Mesothelial cell of epicardium (in vitro differentiated cells): Measurements from ENCODE around the gene FIBP. TPM values are rescaled to one million over a fixed set of nuclear protein-coding genes. Genes with fewer than 3 reads are reported as not detected.

ENCODE experiments used
- DNase-seq, 2 experiments: peaks; one replicate each; pipeline ENCODE4 v3.0.0; 2021; ENCODE audit warnings: low spot score in 2 of 2; ENCODE audit not compliant: unreplicated experiment in 2 of 2
- H3K27ac Mint-ChIP-seq: 2 replicates; pipeline ENCODE4 v1.8.0; 2021; ENCODE audit warnings: mixed read lengths
- H3K27me3 Mint-ChIP-seq: 2 replicates; pipeline ENCODE4 v1.8.0; 2021; ENCODE audit warnings: low read depth, mixed read lengths
- H3K36me3 Mint-ChIP-seq: 2 replicates; pipeline ENCODE4 v1.8.0; 2021; ENCODE audit warnings: mixed read lengths
- H3K4me1 Mint-ChIP-seq: 2 replicates; pipeline ENCODE4 v1.8.0; 2021; ENCODE audit warnings: mixed read lengths
- H3K4me3 Mint-ChIP-seq: 2 replicates; pipeline ENCODE4 v1.8.0; 2021; ENCODE audit warnings: mild to moderate bottlenecking, moderate library complexity, mixed read lengths
- H3K9me3 Mint-ChIP-seq: 2 replicates; pipeline ENCODE4 v1.8.0; 2021; ENCODE audit warnings: mixed read lengths
- total RNA-seq: library from RNA; stranded (reverse); gene quantifications from 3 replicates; pipeline ENCODE4 v1.2.1, GENCODE V29; 2021
- TF ChIP-seq, protein P1 (sequence below): fragments of 200-600 bp; sonication (generic); IDR thresholded peaks from one replicate; pipeline ENCODE4 v1.5.0; 2021; ENCODE audit warnings: antibody characterized with exemption; ENCODE audit not compliant: unreplicated experiment

FIBP gene
- total RNA-seq, 1 donor from 2014 or later: 62.9 TPM

DNA sequence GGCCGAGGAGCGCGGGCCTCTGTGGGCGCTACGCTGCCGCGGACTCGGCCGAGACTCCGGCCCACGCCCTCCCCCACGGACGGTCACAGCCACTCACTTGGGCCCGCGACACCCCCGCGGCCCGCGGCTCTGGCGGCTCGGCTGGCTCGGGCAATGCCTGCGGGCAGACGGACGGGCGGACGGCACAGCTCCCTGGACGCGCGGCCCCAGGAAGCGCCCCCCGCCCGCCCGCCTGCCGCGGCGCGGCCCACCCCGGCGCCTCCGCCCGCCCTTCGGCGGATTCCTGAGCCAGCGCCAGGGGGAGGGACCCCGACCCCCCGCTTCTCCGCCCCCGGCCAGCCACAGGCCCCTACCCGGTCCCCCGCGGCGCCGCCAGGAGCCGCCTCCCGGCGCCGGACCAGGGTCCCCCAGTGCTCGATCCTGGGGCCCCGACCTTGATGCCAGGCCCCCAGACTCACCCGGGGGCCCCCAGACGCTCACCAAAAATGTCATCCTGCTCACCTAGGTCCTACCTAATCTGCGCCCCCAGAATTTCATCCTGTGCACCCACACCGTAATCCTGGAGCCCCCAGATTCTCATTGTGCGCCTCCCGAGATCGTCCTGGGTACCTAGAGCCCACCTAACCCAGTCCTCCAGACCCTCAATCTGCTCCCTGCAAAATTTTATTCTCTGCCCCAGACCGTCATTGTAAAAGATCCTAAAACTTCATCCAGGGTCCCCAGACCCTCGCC is 15.5 kb downstream of the FIBP start, which contains the start of gene EFEMP2:
TSS of gene EFEMP2 (minus strand) at position 215 of the 732 bp plus-strand sequence. CDS start 446 bp downstream, outside the sequence.
- H3K27me3 Mint-ChIP-seq: no peaks in the 10 kb centered on the region
- H3K9me3 Mint-ChIP-seq: no peaks in the 10 kb centered on the region
- H3K4me3 Mint-ChIP-seq: peak within 1 kb of the TSS; percentile 96
- H3K27ac Mint-ChIP-seq: peak within 1 kb of the TSS; percentile 97
- DNase-seq: peak; percentile 64 to 75
- TF ChIP-seq, protein P1, sequence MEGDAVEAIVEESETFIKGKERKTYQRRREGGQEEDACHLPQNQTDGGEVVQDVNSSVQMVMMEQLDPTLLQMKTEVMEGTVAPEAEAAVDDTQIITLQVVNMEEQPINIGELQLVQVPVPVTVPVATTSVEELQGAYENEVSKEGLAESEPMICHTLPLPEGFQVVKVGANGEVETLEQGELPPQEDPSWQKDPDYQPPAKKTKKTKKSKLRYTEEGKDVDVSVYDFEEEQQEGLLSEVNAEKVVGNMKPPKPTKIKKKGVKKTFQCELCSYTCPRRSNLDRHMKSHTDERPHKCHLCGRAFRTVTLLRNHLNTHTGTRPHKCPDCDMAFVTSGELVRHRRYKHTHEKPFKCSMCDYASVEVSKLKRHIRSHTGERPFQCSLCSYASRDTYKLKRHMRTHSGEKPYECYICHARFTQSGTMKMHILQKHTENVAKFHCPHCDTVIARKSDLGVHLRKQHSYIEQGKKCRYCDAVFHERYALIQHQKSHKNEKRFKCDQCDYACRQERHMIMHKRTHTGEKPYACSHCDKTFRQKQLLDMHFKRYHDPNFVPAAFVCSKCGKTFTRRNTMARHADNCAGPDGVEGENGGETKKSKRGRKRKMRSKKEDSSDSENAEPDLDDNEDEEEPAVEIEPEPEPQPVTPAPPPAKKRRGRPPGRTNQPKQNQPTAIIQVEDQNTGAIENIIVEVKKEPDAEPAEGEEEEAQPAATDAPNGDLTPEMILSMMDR: no peak
- H3K4me1 Mint-ChIP-seq: peaks cover 20% of the 10 kb centered on the region
- peaks cover 6% of the 10 kb centered on the region for H3K36me3 Mint-ChIP-seq

- Mint-ChIP-seq H3K4me3 (peak overlapping the region; percentile 84), H3K27ac (peak overlapping the region; percentile 92), H3K36me3 (peaks cover 13% of the 10 kb centered on the region), H3K27me3 (no peaks in the 10 kb centered on the region), H3K4me1 (peaks cover 20% of the 10 kb centered on the region), H3K9me3 (no peaks in the 10 kb centered on the region)
- TF ChIP-seq, protein P1: no peak
- DNase-seq: no peak
Observed at GRCh38 chr11:65871811-65872548, 16.3 kb downstream of the FIBP start.

GRCh38 chr11:65870706-65871681 is 17.3 kb downstream of the FIBP start:
- H3K27ac Mint-ChIP-seq: peak overlapping the region; percentile 92
- TF ChIP-seq, protein P1: no peak
- H3K36me3 Mint-ChIP-seq: peaks cover 13% of the 10 kb centered on the region
- no peaks in the 10 kb centered on the region for H3K27me3 Mint-ChIP-seq
- peaks cover 20% of the 10 kb centered on the region for H3K4me1 Mint-ChIP-seq
- no peak for DNase-seq
- peak overlapping the region; percentile 84 for H3K4me3 Mint-ChIP-seq
- no peaks in the 10 kb centered on the region for H3K9me3 Mint-ChIP-seq

GRCh38 chr11:65870307-65870658 is 18.0 kb downstream of the FIBP start:
- TF ChIP-seq, protein P1: no peak
- Mint-ChIP-seq H3K36me3 (peaks cover 13% of the 10 kb centered on the region), H3K27me3 (no peaks in the 10 kb centered on the region), H3K4me1 (peaks cover 20% of the 10 kb centered on the region), H3K4me3 (peak overlapping the region; percentile 84), H3K27ac (no peak overlapping the region), H3K9me3 (no peaks in the 10 kb centered on the region)
- no peak for DNase-seq

GRCh38 chr11:65869643-65870306 is 18.5 kb downstream of the FIBP start:
- H3K4me1 Mint-ChIP-seq: peaks cover 20% of the 10 kb centered on the region
- H3K27me3 Mint-ChIP-seq: no peaks in the 10 kb centered on the region
- DNase-seq: no peak
- H3K4me3 Mint-ChIP-seq: no peak overlapping the region
- peaks cover 16% of the 10 kb centered on the region for H3K36me3 Mint-ChIP-seq
- TF ChIP-seq, protein P1: no peak
- peak overlapping the region; percentile 72 for H3K27ac Mint-ChIP-seq
- no peaks in the 10 kb centered on the region for H3K9me3 Mint-ChIP-seq
